Hematopoietic multipotent progenitor cell (in vitro differentiated cells): ENCODE data around the gene NLRP7. TPM values are rescaled to one million over a fixed set of nuclear protein-coding genes. Genes with fewer than 3 reads are reported as not detected.
A peak's percentile ranks its signal among the peaks of the same experiment; 100 is the strongest.

Experiments used
- DNase-seq, 3 donors: peaks; one replicate each; pipeline ENCODE4 v3.0.0-alpha.2; 2011 to 2015; ENCODE audit warnings: low read depth in 2 of 3, low spot score in 2 of 3
- small RNA-seq: library from RNA; depleted of rRNA; stranded (forward); fragments of <200 nt; gene quantifications from one replicate; pipeline ENCODE3, GENCODE V24; 2012
- total RNA-seq: library from RNA; depleted of rRNA; stranded (reverse); fragments of >200 nt; gene quantifications from one replicate; pipeline ENCODE4 v1.2.3, GENCODE V29; 2012

NLRP7 gene
- total RNA-seq, 1 donor: not detected

- DNase-seq: no peak
Measured at GRCh38 chr19:54877471-54877870, 69.9 kb downstream of the NLRP7 start.

GRCh38 chr19:54875506-54875905 lies 71.8 kb downstream of the NLRP7 start:
- DNase-seq: peak in 2 of 3 donors; percentile 17 to 67

- DNase-seq: no peak
Measured at GRCh38 chr19:54873990-54874389, 73.3 kb downstream of the NLRP7 start, which contains the start of gene FCAR. Gene FCAR (plus strand): TSS chr19:54874235. CDS start chr19:54874290, 55 bp downstream.

Small RNA genes within 50 kb of the gene (small RNA-seq; reads per million reads assigned to genes)
- gene AC011476.8: not detected

Other genes with a start within 250 kb of the NLRP7 start
- not detected for gene KIR3DL3, start 223.1 kb downstream of the NLRP7 start, total RNA-seq
- under 0.01 TPM for gene KIR2DL3, start 209.0 kb downstream of the NLRP7 start, total RNA-seq
- not detected for gene KIR2DL1, start 177.7 kb downstream of the NLRP7 start, total RNA-seq
- under 0.01 TPM for gene KIR2DL4, start 143.9 kb downstream of the NLRP7 start, total RNA-seq
- gene KIR3DL1, start 131.1 kb downstream of the NLRP7 start, total RNA-seq: not detected
- gene KIR2DS4, start 114.9 kb downstream of the NLRP7 start, total RNA-seq: not detected
- gene KIR3DL2, start 97.1 kb downstream of the NLRP7 start, total RNA-seq: under 0.01 TPM
- gene FCAR, start 73.3 kb downstream of the NLRP7 start, total RNA-seq: 1.3 TPM
- gene NCR1, start 41.4 kb downstream of the NLRP7 start, total RNA-seq: 11.3 TPM
- 4.0 TPM for gene NLRP2, start 18.8 kb upstream of the NLRP7 start, total RNA-seq
- gene GP6, start 90.7 kb upstream of the NLRP7 start, total RNA-seq: 0.54 TPM
- 21.8 TPM for gene RDH13, start 115.6 kb upstream of the NLRP7 start, total RNA-seq
- 1.3 TPM for gene EPS8L1, start 128.3 kb upstream of the NLRP7 start, total RNA-seq
- 43.4 TPM for gene PPP1R12C, start 170.1 kb upstream of the NLRP7 start, total RNA-seq
- not detected for gene TNNT1, start 201.7 kb upstream of the NLRP7 start, total RNA-seq
- gene TNNI3, start 210.2 kb upstream of the NLRP7 start, total RNA-seq: not detected
- 1.3 TPM for gene DNAAF3, start 219.1 kb upstream of the NLRP7 start, total RNA-seq
- gene SYT5, start 232.8 kb upstream of the NLRP7 start, total RNA-seq: 0.54 TPM